Endothelial cell of umbilical vein (primary cell): ENCODE measurements around the gene IL6R. TPM values are rescaled to one million over a fixed set of nuclear protein-coding genes. Genes with fewer than 3 reads are reported as not detected.

Experiments used
- BruUV-seq: library from RNA; stranded (reverse); fragments of 400-500 nt; replicated peaks from 2 replicates; lab custom pipeline; 2021; lab: Mats Ljungman, UMichigan
- CTCF ChIA-PET: fragments of 300-600, 350-600 bp; sonication (Branson Sonifier 250); formaldehyde crosslinking; loops from one replicate; lab custom pipeline; 2021; ENCODE audit warnings: antibody characterized with exemption, inconsistent platforms; lab: Charles Lee
- POLR2A ChIA-PET: fragments of 300-600, 350-600 bp; sonication (Branson Sonifier 250); formaldehyde crosslinking; loops from one replicate; lab custom pipeline; 2021; ENCODE audit warnings: antibody characterized with exemption, inconsistent platforms; lab: Charles Lee
- DNase-seq: peaks from one replicate; pipeline ENCODE4 v3.0.0-alpha.2; 2011; ENCODE audit warnings: low read depth, low spot score
- FAIRE-seq: peaks from 2 replicates; lab custom pipeline; 2011; peaks lifted over from hg19 to GRCh38; lab: Jason Lieb, UNC
- H2AFZ ChIP-seq: 2 replicates; pipeline ENCODE4 v1.6.0; 2012; ENCODE audit warnings: low read depth, low read length, control low read depth, inconsistent platforms
- H3K27ac ChIP-seq: 2 replicates; pipeline ENCODE4 v1.5.1; 2011; ENCODE audit warnings: low read depth, mild to moderate bottlenecking, control low read depth, low read length, moderate library complexity; ENCODE audit not compliant: insufficient read depth
- H3K27me3 ChIP-seq, 2 experiments: 2 replicates each; pipeline versions ENCODE4 v1.6.0 to v1.6.1; 2011; ENCODE audit warnings: low read length in 2 of 2, mixed read lengths in 1 of 2; ENCODE audit not compliant: control insufficient read depth in 2 of 2, insufficient read depth in 2 of 2
- H3K36me3 ChIP-seq, 2 experiments: 2 replicates in 1 of 2; 3 replicates in 1 of 2; pipeline ENCODE4 v1.5.1; 2011; ENCODE audit warnings: low read length in 2 of 2, mild to moderate bottlenecking in 1 of 2, moderate library complexity in 1 of 2; ENCODE audit not compliant: control insufficient read depth in 2 of 2, insufficient read depth in 2 of 2; ENCODE audit errors: extremely low read depth in 1 of 2
- H3K4me1 ChIP-seq: 3 replicates; pipeline ENCODE4 v1.5.1; 2011; ENCODE audit warnings: mild to moderate bottlenecking, low read length; ENCODE audit not compliant: control insufficient read depth, insufficient read depth; ENCODE audit errors: extremely low read depth
- H3K4me2 ChIP-seq: 2 replicates; pipeline ENCODE4 v1.6.1; 2011; ENCODE audit warnings: low read length, control low read depth, mixed read lengths; ENCODE audit not compliant: insufficient read depth
- H3K4me3 ChIP-seq, 3 experiments: fragments of 200-600 bp in 1 of 3; sonication (generic), shearing (Covaris generic) in 1 of 3; replicated peaks in 1 of 3; 2 replicates each; pipeline ENCODE4 v1.5.1; 2011 to 2016; ENCODE audit warnings: control low read depth in 3 of 3, low read length in 3 of 3, mild to moderate bottlenecking in 2 of 3, inconsistent platforms in 1 of 3, low read depth in 1 of 3, moderate library complexity in 1 of 3; ENCODE audit not compliant: insufficient read depth in 1 of 3
- H3K79me2 ChIP-seq: 2 replicates; pipeline ENCODE4 v1.6.0; 2012; ENCODE audit warnings: low read length, inconsistent platforms; ENCODE audit not compliant: control insufficient read depth, insufficient read depth
- H3K9ac ChIP-seq: replicated peaks from 2 replicates; pipeline ENCODE3; 2011; ENCODE audit warnings: low read length, control low read depth; ENCODE audit not compliant: insufficient read depth; ENCODE audit errors: extremely low read depth
- H3K9me1 ChIP-seq: replicated peaks from 3 replicates; pipeline ENCODE4 v1.6.0; 2011; ENCODE audit warnings: mild to moderate bottlenecking, low read length; ENCODE audit not compliant: control insufficient read depth, insufficient read depth; ENCODE audit errors: extremely low read depth
- H3K9me3 ChIP-seq: replicated peaks from 2 replicates; pipeline ENCODE4 v1.5.1; 2012; ENCODE audit warnings: low read length, inconsistent platforms; ENCODE audit not compliant: control insufficient read depth, insufficient read depth
- H4K20me1 ChIP-seq: replicated peaks from 2 replicates; pipeline ENCODE3; 2011; ENCODE audit warnings: mild to moderate bottlenecking, low read length; ENCODE audit not compliant: control insufficient read depth, insufficient read depth; ENCODE audit errors: extremely low read depth
- EZH2 ChIP-seq: IDR thresholded peaks from 2 replicates; pipeline ENCODE4 v1.6.1; 2012; ENCODE audit warnings: borderline replicate concordance, low read depth, mild to moderate bottlenecking, moderate library complexity, low read length, inconsistent platforms; ENCODE audit not compliant: severe bottlenecking
- FOS ChIP-seq: IDR thresholded peaks from 2 replicates; pipeline ENCODE4 v1.6.1; 2011; ENCODE audit warnings: mild to moderate bottlenecking, low read length, moderate library complexity, borderline replicate concordance; ENCODE audit not compliant: insufficient read depth
- JUN ChIP-seq: IDR thresholded peaks from 2 replicates; pipeline ENCODE4 v1.6.1; 2011; ENCODE audit warnings: borderline replicate concordance, low read depth; ENCODE audit not compliant: insufficient read length, insufficient read depth
- MAX ChIP-seq: IDR thresholded peaks from 2 replicates; pipeline ENCODE4 v1.6.1; 2011; ENCODE audit not compliant: insufficient read depth, insufficient read length
- MYC ChIP-seq: IDR thresholded peaks from one replicate; pipeline ENCODE4 v1.6.1; 2011; ENCODE audit warnings: mild to moderate bottlenecking, low read depth, low read length
- POLR2A ChIP-seq: IDR thresholded peaks from 2 replicates; pipeline ENCODE4 v1.6.1; 2012; ENCODE audit warnings: low read depth, mild to moderate bottlenecking, control low read depth, low read length
- POLR2AphosphoS5 ChIP-seq: IDR thresholded peaks from 2 replicates; pipeline ENCODE4 v1.6.1; 2012; ENCODE audit warnings: low read depth, mild to moderate bottlenecking, control low read depth, low read length, moderate library complexity; ENCODE audit not compliant: insufficient read depth
- dilution Hi-C: fragments of 300-500 bp; cut with MboI; formaldehyde crosslinking; loops from one replicate; pipeline ENCODE4 v1.15.0; 2019; ENCODE audit warnings: low sequenced_read_pairs; ENCODE audit not compliant: extremely low pct_ligation_motif_present
- intact Hi-C: fragments of 100-400 bp; cut with micrococcal nuclease; formaldehyde crosslinking; loops from one replicate; pipeline ENCODE4 v1.10.0; 2022
- polyA plus RNA-seq, 4 experiments: library from polyadenylated mRNA; depleted of rRNA in 3 of 4; stranded (reverse) in 3 of 4; unstranded in 1 of 4; fragments of >200 nt; gene quantifications; 2 replicates each; pipeline versions ENCODE4 v1.2.1 to v1.2.3, GENCODE V29; 2011 to 2012; ENCODE audit warnings: missing spikeins in 1 of 4
- total RNA-seq: library from RNA; stranded (reverse); gene quantifications from 2 replicates; pipeline ENCODE4 v1.2.3, GENCODE V29; 2021
- TF ChIP-seq, protein P1 (sequence below), 2 donors: IDR thresholded peaks; 1 replicate in 1 of 2; 2 replicates in 1 of 2; pipeline ENCODE4 v1.5.1; 2011; ENCODE audit warnings: low read length in 2 of 2, mild to moderate bottlenecking in 2 of 2, moderate library complexity in 2 of 2, control low read depth in 1 of 2, inconsistent platforms in 1 of 2, low read depth in 1 of 2; ENCODE audit not compliant: insufficient read depth in 1 of 2; ENCODE audit errors: extremely low read depth in 1 of 2

Gene IL6R
- total and polyA plus RNA-seq, 2 donors (not counting 3 experiments of a cell fraction or from before 2014, with no cell fraction given) = 4.8 to 5.1 TPM

- dilution Hi-C loops (no loop called here), intact Hi-C loops (loop anchor here (10.0 kb wide), 1 partner anchor 275 kb away; the partner anchor contains the start of gene TPM3)
- H3K4me3 ChIP-seq = no peak overlapping the region
- TF ChIP-seq POLR2A (no peak), MYC (no peak), POLR2AphosphoS5 (no peak), FOS (no peak), EZH2 (no peak), JUN (no peak), MAX (no peak)
- TF ChIP-seq, protein P1, sequence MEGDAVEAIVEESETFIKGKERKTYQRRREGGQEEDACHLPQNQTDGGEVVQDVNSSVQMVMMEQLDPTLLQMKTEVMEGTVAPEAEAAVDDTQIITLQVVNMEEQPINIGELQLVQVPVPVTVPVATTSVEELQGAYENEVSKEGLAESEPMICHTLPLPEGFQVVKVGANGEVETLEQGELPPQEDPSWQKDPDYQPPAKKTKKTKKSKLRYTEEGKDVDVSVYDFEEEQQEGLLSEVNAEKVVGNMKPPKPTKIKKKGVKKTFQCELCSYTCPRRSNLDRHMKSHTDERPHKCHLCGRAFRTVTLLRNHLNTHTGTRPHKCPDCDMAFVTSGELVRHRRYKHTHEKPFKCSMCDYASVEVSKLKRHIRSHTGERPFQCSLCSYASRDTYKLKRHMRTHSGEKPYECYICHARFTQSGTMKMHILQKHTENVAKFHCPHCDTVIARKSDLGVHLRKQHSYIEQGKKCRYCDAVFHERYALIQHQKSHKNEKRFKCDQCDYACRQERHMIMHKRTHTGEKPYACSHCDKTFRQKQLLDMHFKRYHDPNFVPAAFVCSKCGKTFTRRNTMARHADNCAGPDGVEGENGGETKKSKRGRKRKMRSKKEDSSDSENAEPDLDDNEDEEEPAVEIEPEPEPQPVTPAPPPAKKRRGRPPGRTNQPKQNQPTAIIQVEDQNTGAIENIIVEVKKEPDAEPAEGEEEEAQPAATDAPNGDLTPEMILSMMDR (IDR thresholded peaks at IDR 0.05; ENCODE audit: extremely low read depth in 1 of 2, insufficient read depth in 1 of 2, low read depth in 1 of 2, low read length in 2 of 2) = no peak
- no peaks in the 10 kb centered on the region for H3K79me2 ChIP-seq
- H3K9me3 ChIP-seq = no peaks in the 10 kb centered on the region
- no peaks in the 10 kb centered on the region for H4K20me1 ChIP-seq
- DNase-seq = no peak
- H3K9me1 ChIP-seq = no peaks in the 10 kb centered on the region
- ChIA-PET CTCF (interaction anchor here (0.9 to 1.3 kb wide), 2 partner anchors 10 to 23 kb away, joined by 3 to 4 read pairs; no protein-coding TSS in a partner anchor), POLR2A (no interaction called here)
- no peak overlapping the region for H3K4me2 ChIP-seq
- BruUV-seq = no TSS peak
- no peaks in the 10 kb centered on the region for H3K4me1 ChIP-seq
- H3K27ac ChIP-seq = no peak overlapping the region
- no peak for FAIRE-seq
- H2AFZ ChIP-seq = no peak overlapping the region
- no peak overlapping the region for H3K9ac ChIP-seq
- H3K36me3 ChIP-seq = peaks cover 0 to 2% of the 10 kb centered on the region in 2 experiments
- H3K27me3 ChIP-seq = no peaks in the 10 kb centered on the region
Observed at GRCh38 chr1:154469844-154470560, 64.9 kb downstream of the IL6R start.
